Glomerular visceral epithelial cell (primary cell): Measurements from ENCODE around the gene PTH2.

Experiments used
- DNase-seq: peaks from one replicate; pipeline ENCODE4 v3.0.0-alpha.2; 2016; ENCODE audit errors: extremely low spot score

Gene PTH2

GRCh38 chr19:49430678-49431329 lies 7.6 kb upstream of the PTH2 start:
- DNase-seq = no peak

DNA sequence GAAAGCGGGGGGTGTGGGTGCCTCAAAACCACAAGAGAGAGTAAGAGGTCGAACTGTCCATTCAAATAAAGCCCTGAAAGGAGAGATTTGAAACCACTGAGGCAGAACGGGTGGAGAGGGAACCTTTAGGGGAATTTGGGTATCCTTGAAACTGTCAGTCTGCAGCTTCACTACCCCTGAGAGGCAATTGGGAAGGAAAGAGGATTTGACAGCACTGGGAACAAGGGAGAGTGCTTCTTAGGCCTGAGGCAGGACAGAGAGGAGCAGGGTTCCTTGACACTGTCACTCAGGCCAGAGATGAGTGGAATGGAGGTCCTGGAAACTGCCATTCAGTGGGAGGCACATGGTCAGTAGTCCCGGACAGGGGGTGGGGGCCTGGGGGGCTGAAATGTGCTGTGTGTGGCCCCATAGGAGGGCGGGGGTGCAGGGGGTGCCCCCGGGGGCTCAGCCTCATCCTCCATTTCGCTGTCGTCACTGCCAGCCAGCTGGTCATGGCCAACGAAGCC lies 7.0 kb upstream of the PTH2 start:
- no peak for DNase-seq

DNA sequence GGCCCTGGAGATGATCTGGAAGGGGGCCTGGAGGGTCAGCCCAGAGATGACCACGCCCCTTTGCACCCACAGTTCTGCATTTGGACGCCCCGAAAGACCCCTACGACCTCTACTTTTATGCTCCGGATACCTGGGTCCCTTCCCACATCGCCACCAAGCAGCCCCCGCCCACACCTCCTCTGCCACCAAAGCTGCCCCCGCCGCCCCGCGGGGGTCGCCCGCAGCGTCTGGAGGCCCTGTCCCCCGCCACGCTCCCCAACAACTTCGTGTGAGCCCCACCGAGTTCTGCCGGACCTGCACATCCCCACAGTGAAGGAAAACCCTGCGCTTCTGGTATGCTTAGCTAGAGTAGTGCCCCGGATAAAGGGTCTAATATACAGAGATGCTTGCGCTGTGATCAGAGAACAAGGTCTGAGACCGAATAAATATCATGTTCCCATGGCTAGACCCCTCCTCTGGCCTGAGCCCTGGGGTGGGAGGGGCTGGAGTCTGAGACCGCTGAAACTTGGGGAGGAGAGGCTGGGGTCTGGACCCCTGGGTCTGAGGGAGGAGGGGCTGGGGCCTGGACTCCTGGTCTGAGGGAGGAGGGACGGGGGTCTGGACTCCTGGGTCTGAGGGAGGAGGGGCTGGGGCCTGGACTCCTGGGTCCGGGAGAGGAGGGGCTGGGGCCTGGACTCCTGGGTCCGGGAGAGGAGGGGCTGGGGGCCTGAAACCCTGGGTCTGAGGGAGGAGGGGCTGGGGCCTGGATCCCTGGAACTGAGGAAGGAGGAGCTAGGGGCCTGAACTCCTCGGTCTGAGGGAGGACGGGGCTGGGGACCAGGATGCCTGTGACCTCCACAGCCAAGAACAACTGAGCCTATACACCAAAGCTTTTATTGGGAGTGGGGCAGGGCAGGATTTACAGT lies 5.6 kb upstream of the PTH2 start:
- DNase-seq = no peak

DNA sequence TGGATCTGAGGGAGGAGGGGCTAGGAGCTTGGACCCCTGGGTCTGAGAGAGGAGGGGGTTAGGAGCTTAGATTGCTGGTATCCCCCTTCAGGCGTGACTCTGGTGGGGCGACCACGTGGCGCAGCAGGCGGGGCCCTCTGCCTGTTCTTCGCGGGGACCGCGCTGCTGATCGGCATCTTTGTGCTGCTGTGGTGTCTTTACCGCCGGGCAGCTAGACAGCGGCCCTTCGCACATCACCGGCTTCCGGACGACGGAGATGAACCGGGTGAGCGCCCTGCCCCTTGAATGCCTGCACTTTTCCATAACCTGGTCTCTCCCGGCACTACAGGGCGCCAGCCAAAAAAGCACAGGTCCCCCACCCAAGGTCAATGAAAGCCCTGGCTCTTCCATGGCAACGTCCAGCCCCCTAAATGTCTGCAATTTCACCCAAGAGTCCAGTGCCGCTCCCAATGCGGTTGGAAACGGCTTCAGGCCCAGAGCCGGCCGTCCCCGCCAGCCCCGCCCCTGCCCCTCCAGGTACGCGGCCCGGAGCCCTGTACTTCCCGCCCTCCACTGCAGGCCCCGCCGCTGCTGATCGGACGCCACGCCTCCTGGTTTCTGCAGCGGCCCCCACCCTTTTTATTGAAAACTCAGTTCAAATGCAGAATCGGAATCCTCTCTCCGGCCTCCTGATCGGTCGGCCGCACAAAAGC lies 4.8 kb upstream of the PTH2 start:
- peak; percentile 30 for DNase-seq

DNA sequence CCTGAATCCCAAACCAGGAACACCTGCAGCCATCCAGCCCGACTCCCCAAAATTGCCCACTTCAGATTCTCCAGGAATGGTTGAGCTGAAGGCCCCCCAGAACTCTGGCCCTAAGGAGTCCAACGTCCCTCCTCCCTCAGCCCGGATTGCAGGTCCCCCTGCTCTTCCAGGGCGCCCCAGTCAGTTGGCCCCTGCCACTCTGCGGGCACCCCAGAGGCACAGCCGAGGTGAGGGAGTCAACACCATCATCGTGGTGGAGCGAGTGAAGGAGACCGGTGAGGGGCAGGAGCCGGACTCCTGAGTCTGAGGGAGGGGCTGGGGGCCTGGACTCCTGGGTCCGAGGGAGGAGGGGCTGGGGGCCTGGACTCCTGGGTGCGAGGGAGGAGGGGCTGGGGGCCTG lies 4.1 kb upstream of the PTH2 start:
- no peak for DNase-seq

DNA sequence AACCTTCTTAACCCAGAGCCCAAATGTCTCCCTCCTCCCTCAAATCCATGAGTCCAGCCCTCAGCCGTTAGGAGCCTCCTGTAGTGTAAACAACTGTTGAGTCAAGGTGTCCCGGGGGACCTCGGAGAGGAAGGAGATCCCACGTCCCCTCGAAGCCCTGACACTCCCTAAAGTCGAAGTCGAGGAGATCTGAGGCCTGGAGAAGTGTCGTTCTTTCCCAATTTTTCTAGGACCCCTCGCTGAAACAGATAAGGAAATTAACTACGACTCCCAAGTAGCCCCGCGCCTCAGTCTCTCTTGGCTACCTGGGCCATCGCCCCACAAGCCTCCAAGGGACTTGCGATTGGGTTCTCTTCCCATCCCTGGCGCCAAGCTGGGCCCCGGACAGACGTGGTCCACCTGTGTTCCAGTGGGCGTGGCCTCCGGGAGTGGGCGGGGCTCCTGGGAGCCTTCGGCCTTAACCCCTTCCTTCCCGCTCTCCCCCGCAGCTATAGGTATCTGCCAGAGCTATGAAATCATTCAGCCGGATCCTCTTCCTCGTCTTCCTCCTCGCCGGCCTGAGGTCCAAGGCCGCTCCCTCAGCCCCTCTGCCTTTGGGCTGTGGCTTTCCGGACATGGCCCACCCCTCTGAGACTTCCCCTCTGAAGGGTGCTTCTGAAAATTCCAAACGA lies 2.8 kb upstream of the PTH2 start:
- peak; percentile 21 for DNase-seq

- DNase-seq = no peak
Measured at GRCh38 chr19:49425178-49425577, 1.9 kb upstream of the PTH2 start, which contains the start of gene GFY. GFY (plus strand) TSS chr19:49425388; CDS start chr19:49426431, 1,043 bp downstream.

GRCh38 chr19:49423985-49424303 lies 703 bp upstream of the PTH2 start:
- DNase-seq = no peak

GRCh38 chr19:49422407-49423070 lies 702 bp downstream of the PTH2 start:
- DNase-seq = no peak

DNA sequence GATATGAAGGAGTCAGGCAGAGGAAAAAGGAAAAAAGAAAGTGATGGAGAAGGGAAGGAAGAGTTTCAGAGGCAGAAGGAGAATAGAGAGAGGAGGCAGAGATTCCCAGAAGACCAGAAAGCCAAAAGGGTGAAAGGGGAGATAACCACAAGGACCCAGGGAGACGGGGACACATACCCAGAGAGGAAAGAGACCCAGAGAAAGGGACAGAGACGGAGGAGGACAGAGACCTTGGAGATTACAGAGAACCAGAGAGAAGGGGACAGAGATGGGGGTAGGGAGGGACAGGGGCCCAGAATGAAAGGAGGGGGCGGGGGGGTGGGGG lies 1.4 kb downstream of the PTH2 start:
- no peak for DNase-seq

GRCh38 chr19:49421039-49421877 lies 2.0 kb downstream of the PTH2 start:
- peak; percentile 23 for DNase-seq

GRCh38 chr19:49420227-49420626 lies 3.0 kb downstream of the PTH2 start:
- no peak for DNase-seq

DNA sequence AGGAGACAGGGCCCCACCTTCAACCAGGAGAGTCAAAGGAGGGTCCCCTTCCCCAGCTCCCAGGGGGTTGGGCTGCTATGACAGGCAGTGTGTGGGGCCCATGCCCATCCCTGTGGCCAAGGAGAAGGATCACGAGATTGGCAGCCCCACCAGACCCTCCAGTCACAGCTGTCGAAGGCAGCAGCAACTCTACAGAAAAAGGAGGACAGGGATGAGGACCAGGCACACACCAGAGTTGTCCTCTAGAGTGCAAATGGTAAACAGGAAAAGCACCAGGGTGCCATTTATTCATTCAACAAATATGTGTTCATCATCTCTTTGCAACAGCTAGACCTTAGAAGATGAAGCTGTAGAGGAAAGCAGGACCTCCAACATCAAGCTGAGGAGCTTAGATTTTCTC lies 4.1 kb downstream of the PTH2 start:
- DNase-seq = no peak

DNA sequence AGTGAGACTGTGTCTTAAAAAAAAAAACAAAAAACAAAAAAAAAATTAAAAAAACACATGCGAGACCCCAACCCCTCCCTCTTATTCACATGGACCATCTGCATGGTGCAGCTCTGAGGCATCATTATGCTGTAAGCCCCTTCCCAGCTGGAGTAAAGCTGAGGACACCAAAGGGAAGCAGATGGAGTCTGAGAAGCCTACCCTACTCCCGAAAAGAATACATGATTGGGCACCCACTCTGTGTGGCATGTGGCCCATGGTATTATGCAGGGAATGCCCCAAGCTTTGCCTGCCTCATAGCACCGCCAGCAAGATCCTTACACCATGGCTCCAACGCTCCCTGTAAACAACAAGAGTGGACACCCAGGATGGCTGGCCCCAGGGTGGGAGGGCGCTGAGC lies 4.7 kb downstream of the PTH2 start:
- no peak for DNase-seq

DNA sequence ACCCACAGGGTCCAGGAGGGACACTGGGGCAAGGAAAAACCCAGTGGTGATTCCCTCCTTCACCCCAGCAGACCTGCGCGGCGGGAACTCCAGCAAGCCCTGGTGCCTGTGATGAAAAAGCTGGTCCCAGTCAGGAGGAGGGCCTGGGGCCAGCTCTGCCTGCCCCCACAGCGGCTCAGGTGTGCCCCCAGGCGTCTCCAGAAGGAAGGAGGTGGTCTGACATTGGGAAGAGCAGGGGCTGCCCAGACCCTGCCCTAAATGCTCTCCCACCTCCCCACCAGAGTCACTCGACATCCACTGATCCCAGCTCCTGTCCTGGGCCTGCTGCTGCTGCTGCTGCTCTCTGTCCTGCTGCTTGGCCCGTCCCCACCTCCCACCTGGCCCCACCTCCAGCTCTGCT lies 6.2 kb downstream of the PTH2 start:
- no peak for DNase-seq

- DNase-seq = no peak
Measured at GRCh38 chr19:49415810-49416200, 7.4 kb downstream of the PTH2 start.

GRCh38 chr19:49415102-49415809 lies 8.0 kb downstream of the PTH2 start:
- DNase-seq = no peak

GRCh38 chr19:49414256-49414655 lies 9.0 kb downstream of the PTH2 start:
- no peak for DNase-seq

GRCh38 chr19:49413348-49413747 lies 9.9 kb downstream of the PTH2 start:
- DNase-seq = no peak

GRCh38 chr19:49411681-49412326 lies 11.4 kb downstream of the PTH2 start:
- no peak for DNase-seq
